Measurements from ENCODE around the gene NDUFAF5.

Gene NDUFAF5

DNA sequence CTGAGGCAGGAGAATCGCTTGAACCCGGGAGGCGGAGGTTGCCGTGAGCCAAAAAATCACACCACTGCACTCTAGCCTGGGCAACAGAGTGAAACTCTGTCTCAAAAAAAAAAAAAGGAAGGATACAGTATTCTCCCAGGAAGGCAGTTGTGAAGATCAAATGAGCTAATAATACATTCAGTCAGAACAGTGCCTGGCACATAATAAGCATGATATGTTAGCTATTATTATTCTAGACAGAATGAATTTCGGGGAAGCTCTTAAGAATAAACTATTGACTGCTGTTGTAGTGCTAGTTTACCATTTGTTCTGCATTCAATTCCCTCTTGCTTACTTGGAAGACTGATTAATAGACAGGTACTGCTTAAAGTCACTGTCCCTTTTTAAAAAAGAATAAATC, 40.6 kb downstream of the NDUFAF5 start:
- DNase-seq = no peak

GRCh38 chr20:13831476-13831875, 46.6 kb downstream of the NDUFAF5 start:
- no peak for DNase-seq

- no peak for DNase-seq
These were observed 53.8 kb downstream of the NDUFAF5 start for GRCh38 chr20:13838664-13839063.

DNA sequence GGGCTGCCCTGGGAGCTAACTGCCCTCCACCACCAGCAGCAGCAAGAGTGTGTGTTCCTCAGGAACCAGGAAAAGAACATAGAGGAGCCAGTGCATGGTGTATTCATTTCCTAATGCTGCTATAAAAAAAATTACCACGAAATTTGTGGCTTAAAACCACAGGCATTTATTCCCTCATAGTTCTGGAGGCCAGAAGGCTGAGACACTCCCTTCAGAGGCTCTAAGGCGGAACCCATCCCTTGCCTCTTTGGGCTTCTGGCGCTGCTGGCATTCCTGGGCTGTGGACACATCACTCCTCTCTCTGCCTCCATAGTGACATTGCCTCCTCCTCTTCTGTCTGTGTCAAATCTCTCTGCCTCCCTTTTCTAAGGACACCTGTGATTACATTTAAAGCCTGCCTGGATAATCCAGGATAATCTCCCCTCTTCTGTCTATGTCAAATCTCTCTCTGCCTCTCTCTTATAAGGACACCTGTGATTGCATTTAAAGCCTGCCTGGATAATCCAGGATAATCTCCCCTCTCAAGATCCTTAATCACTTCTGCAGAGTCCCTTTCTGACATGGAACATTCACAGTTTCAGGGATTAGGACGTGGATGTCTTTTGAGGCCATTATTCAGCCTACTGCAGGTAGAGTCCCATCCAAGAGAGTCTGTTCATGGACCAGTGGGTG, 54.7 kb downstream of the NDUFAF5 start:
- DNase-seq = no peak

- no peak for DNase-seq
These were observed 55.3 kb downstream of the NDUFAF5 start for GRCh38 chr20:13840093-13840465.

- no peak for DNase-seq
These were observed 56.4 kb downstream of the NDUFAF5 start for GRCh38 chr20:13841206-13841605.

GRCh38 chr20:13844296-13844695, 59.5 kb downstream of the NDUFAF5 start:
- DNase-seq = no peak

DNA sequence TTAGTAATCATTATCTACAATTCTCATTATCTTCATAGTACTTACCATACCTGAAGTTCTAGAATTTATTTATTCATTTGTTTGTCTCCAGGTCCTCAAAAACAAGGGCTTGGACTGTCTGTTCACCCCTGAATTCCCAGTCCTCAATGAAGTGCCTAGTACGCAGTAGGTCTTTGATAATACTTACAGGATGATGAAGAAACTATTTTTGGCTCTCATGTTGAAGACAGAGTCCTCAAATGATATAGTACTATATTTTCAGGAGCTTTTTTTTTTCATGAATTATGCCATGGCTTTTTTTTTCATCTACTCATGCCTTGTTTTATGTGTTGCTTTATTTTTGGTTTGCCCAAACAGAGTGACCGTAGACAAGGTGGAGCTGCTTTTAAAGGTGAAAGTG, 66.5 kb downstream of the NDUFAF5 start:
- DNase-seq = no peak

DNA sequence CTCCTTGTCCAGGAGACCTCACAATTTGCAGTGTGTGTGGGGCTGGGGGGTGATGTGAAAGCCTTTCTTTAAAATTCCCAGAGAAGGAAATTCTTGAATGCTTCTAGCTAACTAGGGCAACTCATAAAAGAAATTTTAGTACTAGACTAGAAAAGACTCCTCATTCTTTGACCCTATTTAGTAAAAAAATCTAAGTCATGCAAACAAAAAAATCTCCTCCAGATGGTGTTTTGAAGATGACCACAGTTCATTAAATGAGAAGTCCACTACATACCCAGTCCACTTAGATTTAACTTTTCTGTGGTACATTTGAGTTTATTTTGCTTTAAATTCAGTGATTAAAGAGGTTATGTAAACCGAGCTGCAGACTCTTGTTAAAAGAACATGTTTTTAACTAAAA, 67.5 kb downstream of the NDUFAF5 start:
- DNase-seq = no peak

- no peak for DNase-seq
These were observed 70.8 kb downstream of the NDUFAF5 start for GRCh38 chr20:13855613-13856012.

DNA sequence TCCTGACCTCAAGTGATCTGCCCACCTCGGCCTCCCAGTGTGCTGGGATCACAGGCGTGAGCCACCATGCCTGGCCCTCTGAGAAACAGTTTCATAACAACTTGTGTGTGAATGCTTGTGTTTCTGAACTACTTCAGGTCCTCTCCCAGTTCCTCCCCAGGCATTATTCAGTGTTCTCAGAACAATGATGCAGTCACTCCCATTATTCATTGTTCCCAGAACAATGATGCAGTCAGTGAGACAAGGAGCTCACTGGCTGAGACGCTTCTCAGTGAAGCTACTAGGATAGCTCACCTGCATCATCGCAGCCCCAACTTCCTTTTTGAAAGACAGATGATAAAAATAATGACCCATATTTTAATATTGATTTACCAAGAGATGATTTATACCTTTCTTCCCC, 71.5 kb downstream of the NDUFAF5 start:
- no peak for DNase-seq

DNA sequence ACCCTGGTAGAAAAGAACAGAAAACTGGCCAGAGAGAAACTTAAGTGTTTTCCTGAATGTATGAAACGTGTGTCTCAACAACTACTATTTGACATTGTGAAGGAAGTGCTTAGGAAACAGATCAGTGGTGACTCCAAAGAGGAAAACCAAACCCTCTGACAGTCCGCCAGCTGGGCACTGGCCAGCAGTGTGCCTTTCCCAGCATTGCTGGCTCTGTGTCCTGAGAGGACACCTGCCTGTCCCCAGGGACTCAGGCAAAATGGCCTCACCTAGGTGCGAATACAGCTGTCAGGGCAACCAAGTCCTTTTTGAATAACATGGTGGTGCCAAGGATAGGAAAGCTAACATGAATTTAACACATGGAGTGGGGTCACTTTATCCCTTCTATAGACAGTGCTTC, 72.5 kb downstream of the NDUFAF5 start:
- DNase-seq = no peak

DNA sequence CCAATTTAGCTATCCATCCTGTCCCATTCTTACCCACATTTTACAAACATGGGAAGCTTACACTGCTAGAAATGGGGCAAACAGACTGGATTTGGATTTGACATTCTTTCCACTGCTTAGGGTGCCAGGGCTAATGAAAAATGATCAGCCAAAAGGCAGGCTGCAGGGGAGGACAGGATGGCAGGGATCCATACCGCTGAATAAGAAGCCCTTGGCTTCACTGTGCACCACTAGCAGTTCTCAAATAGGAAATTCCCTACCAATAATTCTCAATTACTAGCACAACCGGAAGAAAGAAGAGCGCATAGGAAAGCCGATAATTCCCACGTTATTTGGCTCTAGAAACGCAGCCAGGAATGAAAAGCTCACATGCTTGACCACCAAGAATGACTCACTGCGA, 73.1 kb downstream of the NDUFAF5 start:
- DNase-seq = no peak

DNA sequence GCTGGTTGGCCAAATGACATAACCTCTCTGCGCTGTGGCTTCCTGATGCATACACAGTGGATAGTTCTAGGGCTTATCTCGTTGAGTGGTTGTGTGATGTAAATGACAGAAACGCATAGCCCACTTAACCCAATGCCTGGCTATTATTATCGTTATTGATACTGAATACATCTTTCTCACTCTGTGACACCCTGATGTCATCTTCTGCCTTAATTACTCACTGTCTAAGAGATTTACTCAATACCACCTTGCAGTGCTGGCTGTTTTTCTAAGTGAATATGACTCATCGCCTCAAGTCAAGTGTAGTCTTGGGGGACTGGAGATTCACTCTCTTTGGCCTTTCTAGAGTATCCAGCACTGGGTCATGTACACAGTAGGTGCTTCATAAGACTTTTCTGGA, 73.6 kb downstream of the NDUFAF5 start:
- DNase-seq = no peak

- DNase-seq = no peak
These were observed 74.0 kb downstream of the NDUFAF5 start for GRCh38 chr20:13858871-13859270.

GRCh38 chr20:13862245-13862644, 77.4 kb downstream of the NDUFAF5 start:
- DNase-seq = no peak

DNA sequence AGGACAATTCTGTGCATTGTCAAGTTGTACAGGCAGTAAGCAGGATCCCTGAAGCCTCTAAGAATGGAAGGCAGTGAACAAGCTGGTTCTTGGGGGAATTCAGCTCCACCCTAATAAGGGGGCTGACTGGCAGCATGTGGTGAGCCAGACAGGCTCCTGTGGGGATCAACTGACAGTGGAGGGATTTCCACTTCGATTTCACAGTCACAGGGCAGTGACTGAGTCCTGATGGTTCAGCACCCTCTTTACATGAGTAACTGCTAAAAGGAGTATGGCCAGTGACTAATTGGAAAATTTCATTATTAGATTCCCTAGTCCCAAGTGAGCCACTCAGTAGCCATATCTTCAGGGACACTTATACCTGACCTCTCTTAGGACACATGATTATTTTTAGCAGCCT, 78.4 kb downstream of the NDUFAF5 start:
- no peak for DNase-seq

DNA sequence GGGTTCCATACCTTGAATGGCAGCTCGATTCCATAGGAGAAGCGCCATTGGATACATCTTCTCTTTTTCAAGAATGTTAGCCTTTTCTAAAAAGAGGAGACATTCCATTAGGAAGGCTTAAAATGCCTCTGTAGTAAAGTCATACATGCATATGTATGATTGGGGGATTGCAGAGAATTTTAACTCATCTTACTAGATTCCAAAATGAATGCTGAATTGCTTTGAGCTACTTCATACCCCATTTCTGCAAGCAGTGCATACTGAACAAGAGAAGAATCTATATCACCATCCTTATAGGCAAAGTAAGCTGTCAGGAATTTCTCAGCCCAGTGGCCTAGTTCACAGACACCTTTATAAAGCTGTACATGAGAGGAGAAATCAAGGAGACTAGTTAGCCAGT, 80.3 kb downstream of the NDUFAF5 start:
- DNase-seq = no peak

- DNase-seq = no peak
These were observed 81.0 kb downstream of the NDUFAF5 start for GRCh38 chr20:13865791-13866351.

DNA sequence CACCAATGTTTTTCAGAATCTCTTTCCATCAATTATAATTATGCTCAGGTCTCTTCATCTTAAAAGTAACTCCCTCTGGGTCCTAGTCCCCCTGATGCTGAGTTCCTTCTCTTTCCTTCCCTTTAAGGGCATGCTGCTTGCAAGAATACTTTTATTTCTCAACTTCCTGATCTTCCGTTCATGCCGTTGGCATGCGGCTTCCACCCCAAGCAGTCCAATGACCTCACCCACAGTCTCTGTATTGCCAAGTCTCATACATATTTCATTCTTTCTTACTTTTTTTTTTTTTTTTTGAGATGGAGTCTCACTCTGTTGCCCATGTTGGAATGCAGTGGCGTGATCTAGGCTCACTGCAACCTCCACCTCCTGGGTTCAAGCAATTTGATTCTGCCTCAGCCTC, 83.5 kb downstream of the NDUFAF5 start:
- no peak for DNase-seq

GRCh38 chr20:13870170-13870748, 85.4 kb downstream of the NDUFAF5 start:
- no peak for DNase-seq
